ENCODE data around the gene SERPINF2.

The SERPINF2 gene

DNA sequence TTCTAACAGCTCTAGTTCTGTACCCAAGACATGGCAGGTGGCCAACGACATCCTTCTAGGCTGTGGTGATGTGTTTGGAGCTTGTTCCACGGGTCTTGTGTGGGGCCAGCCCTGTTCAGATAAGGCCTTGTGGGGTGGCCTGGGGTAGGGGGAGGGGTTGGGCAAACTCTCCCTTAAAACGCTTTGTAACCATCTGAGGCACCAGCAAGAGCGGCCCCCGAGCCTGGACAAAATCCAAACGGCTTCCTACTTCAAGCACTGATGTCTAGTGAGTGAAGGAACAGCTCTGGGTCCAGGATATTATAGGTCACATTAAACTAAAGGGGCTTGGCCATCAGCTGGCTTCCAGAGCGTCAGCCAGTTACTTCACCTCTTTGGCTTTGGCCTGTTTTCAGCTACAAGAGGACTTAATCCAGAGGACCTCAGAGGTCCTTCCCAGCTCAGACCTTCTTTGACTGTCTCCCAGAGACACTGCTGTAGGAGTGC is 31.1 kb downstream of the SERPINF2 start:
- no peak overlapping the region for H3K9ac ChIP-seq (ENCODE audit: low read depth, low read length)
- no peaks in the 10 kb centered on the region for H3K79me2 ChIP-seq (ENCODE audit: insufficient read depth, low read length)
- no peak for TF ChIP-seq EZH2 (IDR thresholded peaks at IDR 0.05; ENCODE audit: borderline replicate concordance, low read depth, low read length, severe bottlenecking)
- TF ChIP-seq, protein P1, sequence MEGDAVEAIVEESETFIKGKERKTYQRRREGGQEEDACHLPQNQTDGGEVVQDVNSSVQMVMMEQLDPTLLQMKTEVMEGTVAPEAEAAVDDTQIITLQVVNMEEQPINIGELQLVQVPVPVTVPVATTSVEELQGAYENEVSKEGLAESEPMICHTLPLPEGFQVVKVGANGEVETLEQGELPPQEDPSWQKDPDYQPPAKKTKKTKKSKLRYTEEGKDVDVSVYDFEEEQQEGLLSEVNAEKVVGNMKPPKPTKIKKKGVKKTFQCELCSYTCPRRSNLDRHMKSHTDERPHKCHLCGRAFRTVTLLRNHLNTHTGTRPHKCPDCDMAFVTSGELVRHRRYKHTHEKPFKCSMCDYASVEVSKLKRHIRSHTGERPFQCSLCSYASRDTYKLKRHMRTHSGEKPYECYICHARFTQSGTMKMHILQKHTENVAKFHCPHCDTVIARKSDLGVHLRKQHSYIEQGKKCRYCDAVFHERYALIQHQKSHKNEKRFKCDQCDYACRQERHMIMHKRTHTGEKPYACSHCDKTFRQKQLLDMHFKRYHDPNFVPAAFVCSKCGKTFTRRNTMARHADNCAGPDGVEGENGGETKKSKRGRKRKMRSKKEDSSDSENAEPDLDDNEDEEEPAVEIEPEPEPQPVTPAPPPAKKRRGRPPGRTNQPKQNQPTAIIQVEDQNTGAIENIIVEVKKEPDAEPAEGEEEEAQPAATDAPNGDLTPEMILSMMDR (IDR thresholded peaks at IDR 0.05; ENCODE audit: borderline replicate concordance, extremely low read depth, low read length, poor library complexity, severe bottlenecking) = no peak
- peaks cover 25% of the 10 kb centered on the region for H3K36me3 ChIP-seq (ENCODE audit: insufficient read depth, low read length)
- H3K9me3 ChIP-seq (ENCODE audit: insufficient read depth, low read length, severe bottlenecking) = no peaks in the 10 kb centered on the region
- ATAC-seq (ENCODE audit: insufficient read depth, low read depth) (no peak), DNase-seq (no peak)
- no peak overlapping the region for H3K4me3 ChIP-seq (ENCODE audit: low read depth in 1 of 2, low read length in 2 of 2)
- peaks cover 22% of the 10 kb centered on the region for H3K4me1 ChIP-seq (ENCODE audit: insufficient read depth, low read length)
- no peaks in the 10 kb centered on the region for H3K27me3 ChIP-seq (ENCODE audit: insufficient read depth, low read length, poor library complexity)
- H4K20me1 ChIP-seq (ENCODE audit: insufficient read depth, low read length) = no peaks in the 10 kb centered on the region
- no peak overlapping the region for H3K4me2 ChIP-seq (ENCODE audit: insufficient read depth, low read length)
- H2AFZ ChIP-seq (ENCODE audit: low read depth, low read length) = no peak overlapping the region
- no peak overlapping the region for H3K27ac ChIP-seq (ENCODE audit: low read length)

DNA sequence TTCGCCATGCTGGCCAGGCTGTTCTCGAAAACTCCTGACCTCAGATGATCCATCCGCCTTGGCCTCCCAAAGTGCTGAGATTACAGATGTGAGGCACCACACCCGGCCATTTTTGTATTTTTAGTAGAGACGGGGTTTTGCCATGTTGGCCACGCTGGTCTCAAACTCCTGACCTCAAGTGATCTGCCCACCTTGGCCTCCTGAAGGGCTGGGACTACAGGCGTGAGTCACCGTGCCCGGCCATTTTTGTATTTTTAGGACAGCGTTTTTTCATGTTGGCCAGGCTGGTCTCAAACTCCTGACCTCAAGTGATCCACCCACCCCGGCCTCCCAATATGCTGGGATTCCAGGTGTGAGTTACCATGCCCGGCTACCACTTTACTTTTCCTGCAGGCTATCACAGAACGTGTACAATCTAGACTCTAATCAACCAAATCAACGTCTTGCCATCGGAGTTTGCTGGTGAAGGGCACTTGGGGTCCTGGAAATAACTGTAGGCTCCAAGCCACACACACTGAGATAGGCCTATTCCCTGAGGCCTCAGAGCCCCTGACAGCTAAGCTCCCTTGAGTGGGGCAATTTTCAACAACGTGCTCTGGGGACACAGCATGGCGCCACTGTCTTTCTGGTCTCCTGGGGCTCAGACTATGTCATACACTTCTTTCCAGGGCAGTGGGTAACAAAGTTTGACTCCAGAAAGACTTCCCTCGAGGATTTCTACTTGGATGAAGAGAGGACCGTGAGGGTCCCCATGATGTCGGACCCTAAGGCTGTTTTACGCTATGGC is 31.9 kb downstream of the SERPINF2 start:
- no peaks in the 10 kb centered on the region for H3K9me3 ChIP-seq (ENCODE audit: insufficient read depth, low read length, severe bottlenecking)
- H3K4me3 ChIP-seq (ENCODE audit: low read depth in 1 of 2, low read length in 2 of 2) = no peak overlapping the region
- no peaks in the 10 kb centered on the region for H4K20me1 ChIP-seq (ENCODE audit: insufficient read depth, low read length)
- H3K79me2 ChIP-seq (ENCODE audit: insufficient read depth, low read length) = no peaks in the 10 kb centered on the region
- peaks cover 17% of the 10 kb centered on the region for H3K4me1 ChIP-seq (ENCODE audit: insufficient read depth, low read length)
- TF ChIP-seq EZH2 (IDR thresholded peaks at IDR 0.05; ENCODE audit: borderline replicate concordance, low read depth, low read length, severe bottlenecking) = no peak
- TF ChIP-seq, protein P1 (IDR thresholded peaks at IDR 0.05; ENCODE audit: borderline replicate concordance, extremely low read depth, low read length, poor library complexity, severe bottlenecking) = no peak
- H3K4me2 ChIP-seq (ENCODE audit: insufficient read depth, low read length) = no peak overlapping the region
- H3K27me3 ChIP-seq (ENCODE audit: insufficient read depth, low read length, poor library complexity) = no peaks in the 10 kb centered on the region
- no peak overlapping the region for H3K27ac ChIP-seq (ENCODE audit: low read length)
- ATAC-seq (ENCODE audit: insufficient read depth, low read depth) (no peak), DNase-seq (no peak)
- H2AFZ ChIP-seq (ENCODE audit: low read depth, low read length) = no peak overlapping the region
- peaks cover 29% of the 10 kb centered on the region for H3K36me3 ChIP-seq (ENCODE audit: insufficient read depth, low read length)
- no peak overlapping the region for H3K9ac ChIP-seq (ENCODE audit: low read depth, low read length)

DNA sequence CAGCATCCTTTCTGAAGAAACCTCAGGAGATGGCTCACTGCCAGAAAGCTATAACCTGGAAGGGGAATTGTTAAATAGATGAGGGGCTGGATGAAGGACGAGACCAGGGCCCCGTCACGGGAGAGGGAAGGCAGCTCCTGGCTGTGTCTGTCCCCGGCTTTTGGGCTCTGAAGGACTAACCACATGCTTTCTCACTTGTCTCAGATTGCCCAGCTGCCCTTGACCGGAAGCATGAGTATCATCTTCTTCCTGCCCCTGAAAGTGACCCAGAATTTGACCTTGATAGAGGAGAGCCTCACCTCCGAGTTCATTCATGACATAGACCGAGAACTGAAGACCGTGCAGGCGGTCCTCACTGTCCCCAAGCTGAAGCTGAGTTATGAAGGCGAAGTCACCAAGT is 33.7 kb downstream of the SERPINF2 start:
- Histone ChIP-seq H3K9ac (ENCODE audit: low read depth, low read length) (no peak overlapping the region), H4K20me1 (ENCODE audit: insufficient read depth, low read length) (no peaks in the 10 kb centered on the region), H3K79me2 (ENCODE audit: insufficient read depth, low read length) (no peaks in the 10 kb centered on the region), H3K4me3 (ENCODE audit: low read depth in 1 of 2, low read length in 2 of 2) (no peak overlapping the region), H3K4me1 (ENCODE audit: insufficient read depth, low read length) (0 out of 2 replicates have a peak, but pooled peaks cover 3% of the 10 kb centered on the region), H2AFZ (ENCODE audit: low read depth, low read length) (no peak overlapping the region), H3K27ac (ENCODE audit: low read length) (no peak overlapping the region), H3K9me3 (ENCODE audit: insufficient read depth, low read length, severe bottlenecking) (no peaks in the 10 kb centered on the region), H3K4me2 (ENCODE audit: insufficient read depth, low read length) (no peak overlapping the region), H3K36me3 (ENCODE audit: insufficient read depth, low read length) (peaks cover 40% of the 10 kb centered on the region), H3K27me3 (ENCODE audit: insufficient read depth, low read length, poor library complexity) (no peaks in the 10 kb centered on the region)
- ATAC-seq (ENCODE audit: insufficient read depth, low read depth) = no peak
- TF ChIP-seq EZH2 (IDR thresholded peaks at IDR 0.05; ENCODE audit: borderline replicate concordance, low read depth, low read length, severe bottlenecking) = no peak
- TF ChIP-seq, protein P1 (IDR thresholded peaks at IDR 0.05; ENCODE audit: borderline replicate concordance, extremely low read depth, low read length, poor library complexity, severe bottlenecking) = no peak
- DNase-seq = no peak

Data from DND-41 (cell line).